Measurements from ENCODE around the gene CRIM1.

The CRIM1 gene

DNA sequence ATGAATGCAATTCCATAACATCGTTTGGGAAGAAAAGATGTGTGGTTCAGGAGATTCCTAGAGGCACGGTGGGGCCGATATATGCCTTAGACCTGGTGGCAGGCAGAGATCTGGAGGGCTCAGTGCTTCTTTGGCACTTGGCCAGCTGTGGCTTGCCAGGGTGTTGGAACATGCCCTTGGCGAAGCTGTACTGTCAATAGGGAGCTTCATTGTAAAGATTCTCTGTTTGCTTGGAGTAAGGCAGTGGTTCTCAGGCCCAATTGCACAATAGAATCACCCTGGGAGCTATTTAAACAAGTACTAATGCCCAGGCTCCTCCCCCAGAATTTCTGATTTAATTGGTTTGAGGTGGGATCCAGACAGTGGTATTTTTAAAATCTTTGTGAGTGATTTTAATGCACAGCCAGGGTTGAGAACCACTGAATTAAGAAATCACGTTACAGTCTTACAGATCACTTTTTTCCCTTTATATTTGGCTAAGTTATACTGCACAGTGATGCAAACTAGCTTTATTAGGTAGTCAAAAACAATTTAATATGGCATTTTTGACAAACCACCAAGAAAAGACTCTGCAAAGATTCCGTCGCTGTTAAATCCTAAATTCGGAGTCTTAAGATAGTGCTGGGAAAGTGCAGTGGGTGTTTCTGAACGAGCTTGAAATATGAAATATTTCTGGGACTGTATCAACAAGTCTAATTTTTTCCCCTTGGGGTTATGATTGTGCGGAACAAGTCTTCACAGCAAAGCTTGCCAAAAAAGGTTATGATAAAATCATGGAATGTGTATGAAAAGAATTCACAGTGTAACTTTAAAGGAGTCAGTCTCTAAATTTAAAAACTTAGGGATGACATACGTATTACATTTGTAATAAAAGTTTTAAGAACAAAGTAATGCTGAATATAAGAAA, 78.0 kb downstream of the CRIM1 start:
- no peak for DNase-seq

DNA sequence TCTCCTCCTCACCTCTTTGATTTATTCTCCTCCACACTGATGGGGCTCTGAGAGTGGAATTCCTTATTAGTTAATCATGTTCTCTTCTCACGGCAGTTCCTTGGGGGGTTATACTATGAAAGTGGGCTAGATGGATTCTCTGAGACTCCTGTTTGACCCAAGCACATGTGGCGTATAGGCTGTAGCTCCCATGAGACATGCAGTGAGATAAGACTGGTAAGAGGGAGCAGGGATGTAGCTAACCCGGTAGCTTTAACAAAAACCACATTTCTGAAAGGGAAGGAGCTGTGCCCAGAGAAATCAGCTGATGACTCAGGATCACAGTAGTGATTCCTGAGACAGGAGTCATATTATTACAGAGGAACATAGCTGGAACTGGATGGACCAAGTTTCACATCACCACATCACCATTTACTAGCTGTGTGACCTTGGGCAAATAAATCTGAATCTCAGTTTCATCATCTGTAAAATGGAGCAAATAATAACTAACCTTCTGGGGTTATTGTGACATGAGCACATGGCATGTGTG, 82.9 kb downstream of the CRIM1 start:
- DNase-seq, result no peak

DNA sequence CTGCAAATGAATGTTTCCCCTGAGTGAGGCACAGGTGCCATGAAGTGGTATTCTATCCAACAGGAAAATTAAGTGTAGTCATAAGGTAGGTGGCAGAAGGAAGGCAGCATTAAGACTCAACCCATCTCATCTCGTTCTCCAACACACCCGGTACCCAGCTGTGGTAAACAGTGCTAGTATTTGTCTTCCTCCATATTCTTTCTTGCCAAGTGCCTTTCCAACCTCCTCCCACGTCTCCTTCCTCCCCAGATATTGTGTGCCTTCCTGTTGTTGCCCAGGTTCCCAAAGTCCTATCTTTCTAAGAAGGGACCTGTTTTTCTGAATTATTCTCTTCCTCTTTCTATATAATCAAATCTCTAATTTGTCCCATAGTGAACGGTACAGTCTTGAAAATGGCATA, 83.5 kb downstream of the CRIM1 start:
- DNase-seq, result no peak

DNA sequence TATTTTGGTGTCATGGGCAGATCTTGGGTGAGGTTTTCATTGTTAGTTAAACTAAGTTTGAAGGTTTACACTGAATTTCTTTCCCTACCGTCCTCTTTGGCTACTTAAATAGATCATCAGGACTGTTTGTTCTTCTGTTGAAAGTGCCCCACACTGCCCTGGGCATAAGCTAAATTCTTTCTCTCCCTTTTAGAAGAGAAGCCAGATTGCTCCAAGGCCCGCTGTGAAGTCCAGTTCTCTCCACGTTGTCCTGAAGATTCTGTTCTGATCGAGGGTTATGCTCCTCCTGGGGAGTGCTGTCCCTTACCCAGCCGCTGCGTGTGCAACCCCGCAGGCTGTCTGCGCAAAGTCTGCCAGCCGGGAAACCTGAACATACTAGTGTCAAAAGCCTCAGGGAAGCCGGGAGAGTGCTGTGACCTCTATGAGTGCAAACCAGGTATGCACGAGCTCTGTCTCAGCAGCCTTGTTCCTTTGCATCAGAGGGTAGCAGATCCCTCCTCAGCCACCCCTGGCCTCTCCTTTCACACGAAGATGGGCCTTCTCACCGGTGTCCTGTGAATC, 85.6 kb downstream of the CRIM1 start:
- DNase-seq, result no peak

DNA sequence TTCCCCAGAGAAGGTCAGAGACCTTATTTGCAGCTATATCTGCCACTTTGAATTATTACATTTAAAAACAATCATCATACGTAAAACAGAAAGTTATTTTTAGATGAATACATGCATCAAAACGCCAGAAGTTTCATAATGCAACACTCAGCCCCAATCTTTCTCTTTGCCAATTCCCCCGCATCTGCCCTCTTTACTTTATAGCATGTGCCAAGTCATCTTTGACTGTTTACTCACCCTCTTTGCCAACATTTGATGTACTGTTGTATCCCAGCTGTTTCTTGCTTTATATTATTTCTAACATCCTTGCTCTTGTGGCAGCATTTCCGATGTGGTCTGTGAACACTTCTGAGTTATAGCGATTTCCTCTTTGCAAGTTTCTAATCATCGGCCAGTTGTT, 86.2 kb downstream of the CRIM1 start:
- no peak for DNase-seq

DNA sequence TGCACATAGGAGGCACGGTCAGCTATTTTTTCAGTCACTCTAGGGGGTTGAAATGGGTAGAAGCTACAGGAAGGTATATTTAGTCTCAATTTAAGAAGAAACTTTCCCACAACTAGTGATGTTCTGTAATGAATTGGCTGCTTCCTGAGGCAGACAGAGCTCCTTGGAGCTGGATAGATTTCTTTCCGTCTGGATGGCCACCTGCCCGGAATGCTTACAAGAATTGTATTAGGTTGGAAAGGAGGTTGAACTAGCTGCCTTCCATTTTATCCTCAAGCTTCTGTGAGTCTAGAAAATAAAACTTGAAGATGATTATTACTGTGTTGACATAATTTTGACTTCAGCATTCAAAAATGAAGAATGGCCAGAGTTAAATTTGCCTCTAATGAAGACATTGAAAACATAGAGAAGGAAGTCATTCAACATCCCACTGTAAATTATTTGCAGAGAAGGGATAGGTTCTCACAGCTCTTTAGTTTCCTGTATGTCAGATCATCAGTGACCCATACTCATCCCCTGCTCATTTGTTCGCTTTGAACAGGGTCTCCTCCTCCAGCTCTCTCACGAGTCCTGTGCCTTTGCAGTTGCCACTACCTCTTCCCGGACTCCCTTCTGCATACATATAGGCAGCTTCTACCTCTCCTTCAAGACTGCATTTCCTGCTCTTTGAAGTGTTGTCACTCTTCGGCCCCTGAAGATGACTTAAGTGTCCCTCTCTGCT, 88.8 kb downstream of the CRIM1 start:
- DNase-seq, result no peak

DNA sequence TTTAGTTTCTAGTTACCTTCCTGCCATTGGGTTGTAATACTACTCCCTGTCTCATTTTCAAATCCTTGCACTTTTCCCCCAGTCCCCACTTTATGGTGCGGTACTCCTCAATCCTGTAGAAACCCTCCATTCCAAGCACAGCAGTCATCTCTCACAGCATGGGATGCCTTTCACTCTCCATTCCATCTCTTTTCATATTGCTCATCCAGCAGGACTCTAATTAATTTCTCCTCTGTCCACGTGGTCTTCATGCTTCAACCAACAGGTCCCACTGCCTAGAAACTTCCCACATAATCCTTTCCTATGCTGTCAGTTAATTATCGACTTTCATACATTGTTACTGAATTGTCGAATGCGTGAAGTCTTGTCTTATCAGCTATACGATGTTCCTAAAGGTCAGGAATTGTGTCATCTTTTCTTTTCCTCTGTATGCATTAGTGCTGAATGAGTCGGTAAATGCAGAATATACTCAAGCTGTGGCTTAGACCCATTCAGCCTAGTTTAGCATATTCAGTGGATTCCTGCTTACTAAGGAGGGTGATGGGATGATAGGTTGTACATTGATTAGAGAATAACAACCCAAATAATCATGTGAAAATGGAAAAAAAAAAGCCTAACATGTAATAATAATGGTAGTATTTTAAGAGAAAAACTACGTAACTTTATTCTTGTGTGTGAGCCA, 89.7 kb downstream of the CRIM1 start:
- no peak for DNase-seq

DNA sequence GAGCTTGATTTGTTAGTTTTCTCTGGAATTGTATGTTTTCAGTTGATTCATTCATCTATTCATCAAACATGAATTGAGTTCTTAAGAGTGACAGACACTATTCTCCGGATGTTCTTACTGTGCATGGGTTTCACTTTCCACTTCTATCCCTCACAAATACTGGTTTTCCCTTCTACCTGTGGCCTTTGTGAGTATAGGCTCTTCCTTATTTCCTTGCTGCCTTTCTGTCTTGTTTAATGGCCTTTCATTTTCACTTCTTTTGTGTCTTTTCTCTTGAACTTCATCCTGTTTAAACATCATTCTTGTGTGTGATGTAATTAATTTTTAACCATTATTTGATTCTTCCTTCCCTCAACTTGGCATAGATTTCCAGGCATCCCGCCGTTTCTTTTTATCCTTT, 90.7 kb downstream of the CRIM1 start:
- DNase-seq, result no peak

DNA sequence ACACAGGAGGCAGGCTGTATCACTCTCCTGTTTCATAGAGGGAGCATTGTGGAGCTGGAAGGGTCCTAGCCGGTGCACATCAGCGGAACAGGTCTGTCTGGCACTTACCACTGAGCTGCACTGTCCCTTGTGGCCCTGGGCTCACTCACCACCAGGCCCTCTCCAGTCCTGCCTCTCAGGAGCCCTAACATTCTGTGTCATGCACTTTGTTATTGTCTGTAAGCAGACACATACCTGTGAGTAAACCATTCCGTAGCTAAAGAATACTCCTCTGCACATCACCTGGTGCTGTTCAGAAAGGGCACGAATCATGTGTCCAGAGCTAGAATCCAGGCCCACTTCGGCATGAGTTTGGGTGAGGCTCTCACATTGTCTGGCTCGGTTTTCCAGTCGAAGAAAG, 93.6 kb downstream of the CRIM1 start:
- DNase-seq, result no peak

DNA sequence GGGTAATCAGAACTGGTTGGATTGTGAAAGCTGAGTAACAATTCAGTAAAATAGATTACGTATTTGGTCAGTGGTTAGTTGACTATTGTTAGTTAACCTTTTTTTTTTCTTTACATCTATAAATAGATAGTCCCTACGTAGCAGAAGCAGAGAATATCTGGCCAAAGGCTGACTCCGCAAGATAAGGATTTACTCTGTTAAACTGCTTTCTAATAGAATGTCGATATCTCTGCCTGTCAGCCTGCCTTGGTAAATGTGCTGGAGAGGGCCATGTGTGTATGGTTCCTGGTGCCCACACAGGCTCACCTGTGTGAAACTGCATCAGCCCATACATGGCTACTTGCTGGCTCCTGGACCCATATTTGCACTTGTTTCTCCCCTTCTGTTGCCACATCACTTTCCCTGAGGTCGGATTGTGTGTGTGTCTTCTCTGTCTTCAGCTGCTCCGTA, 94.4 kb downstream of the CRIM1 start:
- DNase-seq, result no peak

DNA sequence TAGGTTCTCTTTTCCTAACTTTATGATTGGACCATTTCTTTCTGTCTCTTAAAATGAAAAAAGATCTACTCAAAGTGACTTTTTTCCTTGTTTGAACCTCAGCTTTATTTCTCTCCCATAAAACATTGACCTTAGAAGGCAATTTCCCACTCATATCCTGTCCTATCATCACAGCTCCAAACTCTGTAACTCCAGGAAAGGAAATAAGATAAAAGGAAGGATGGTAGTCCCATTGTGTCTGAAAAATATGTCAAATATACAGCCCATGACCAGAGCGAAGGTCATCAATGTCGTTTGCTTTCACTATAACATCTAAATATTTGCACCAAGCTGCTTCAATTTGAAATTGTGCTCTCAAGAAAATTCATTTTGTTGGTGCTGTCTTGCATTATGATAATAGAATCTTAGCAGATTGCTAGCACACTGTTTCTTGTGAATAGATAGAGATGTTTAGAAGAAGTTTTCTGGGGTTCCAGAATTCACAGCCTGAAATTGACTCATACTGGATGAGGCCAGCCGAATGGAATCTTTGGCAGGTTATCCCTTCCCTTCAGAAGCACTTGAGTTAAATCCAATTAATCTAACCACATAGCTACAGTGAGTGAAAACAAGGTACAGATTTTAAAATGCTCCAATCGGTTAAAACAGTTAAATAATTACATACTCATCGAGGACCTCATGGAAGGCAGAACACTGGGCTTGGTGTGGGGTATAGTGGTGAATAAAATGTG, 95.1 kb downstream of the CRIM1 start:
- no peak for DNase-seq

DNA sequence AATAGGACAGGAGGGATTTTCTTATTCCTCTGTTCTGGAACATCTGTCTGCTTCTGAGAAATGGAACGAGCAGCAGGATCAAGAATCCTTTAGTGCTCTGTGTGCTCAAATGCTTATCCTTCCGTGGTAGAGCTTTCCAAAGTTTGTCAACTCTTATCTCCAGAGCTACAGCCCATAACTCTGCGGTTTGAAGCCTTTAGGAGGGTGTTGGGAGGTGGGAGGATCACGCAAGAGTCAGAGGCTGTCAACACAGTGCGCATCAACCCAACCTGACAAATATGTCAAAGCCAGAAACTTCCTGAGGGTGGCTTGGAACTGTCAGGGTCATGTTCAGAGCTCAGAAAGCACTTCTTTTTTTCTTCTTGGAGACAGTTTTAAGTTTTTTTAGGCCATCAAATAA, 95.9 kb downstream of the CRIM1 start:
- no peak for DNase-seq

DNA sequence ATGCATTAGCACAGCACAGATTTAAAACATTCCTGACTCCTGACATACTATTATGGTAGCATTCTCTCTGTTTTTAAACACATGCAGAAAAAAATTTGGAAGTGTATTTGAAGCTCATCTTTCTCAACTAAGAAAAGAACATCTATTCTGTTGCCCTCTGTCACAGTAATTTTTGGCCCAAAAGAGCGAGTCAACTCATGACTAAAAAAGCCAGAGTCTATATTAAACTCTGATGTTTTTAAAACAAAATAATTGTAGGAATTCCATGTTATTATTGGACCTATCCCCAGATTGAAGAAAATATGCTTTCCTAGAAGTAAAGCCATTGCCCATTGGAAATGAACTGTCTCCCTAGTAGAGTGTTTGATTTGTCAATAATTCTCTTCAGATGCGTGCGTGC, 96.7 kb downstream of the CRIM1 start:
- DNase-seq, result no peak

DNA sequence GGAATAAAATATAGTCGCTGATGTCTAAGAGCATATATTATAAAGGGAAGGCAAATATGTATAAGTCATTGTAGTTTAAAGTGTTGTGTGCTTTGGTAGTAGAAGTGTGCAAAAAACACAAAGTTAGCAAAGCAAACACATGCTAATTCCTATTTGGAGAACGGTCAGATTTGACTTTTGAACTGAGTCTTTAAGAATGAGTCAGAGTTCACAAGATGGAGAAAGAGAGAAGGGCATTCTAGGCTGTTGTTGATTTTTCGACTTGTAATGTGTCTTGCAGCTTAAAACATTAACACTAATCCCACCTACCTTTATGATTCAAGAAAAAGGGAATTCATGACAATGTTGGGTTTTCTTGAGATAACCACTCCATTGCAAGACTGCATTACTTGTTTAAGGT, 98.1 kb downstream of the CRIM1 start:
- no peak for DNase-seq

DNA sequence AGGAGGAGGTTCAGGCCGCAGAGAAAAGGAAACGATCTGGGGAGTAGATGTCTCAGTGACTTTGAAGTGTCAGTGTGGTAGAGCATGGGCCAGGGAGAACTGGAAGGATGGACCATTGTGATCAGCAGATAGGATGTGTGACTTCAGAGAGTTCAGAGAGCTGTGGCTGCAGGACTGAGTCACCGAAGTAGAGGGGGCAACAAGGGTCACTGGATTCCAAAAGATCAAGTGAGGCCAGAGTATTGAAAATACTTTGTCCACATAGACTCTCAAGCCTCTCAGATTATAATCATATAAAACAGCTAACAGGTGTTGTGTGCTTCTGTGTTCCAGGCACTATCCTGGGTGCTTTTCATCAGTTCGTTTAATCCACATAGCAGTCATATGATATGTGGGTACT, 99.4 kb downstream of the CRIM1 start:
- DNase-seq, result no peak

DNA sequence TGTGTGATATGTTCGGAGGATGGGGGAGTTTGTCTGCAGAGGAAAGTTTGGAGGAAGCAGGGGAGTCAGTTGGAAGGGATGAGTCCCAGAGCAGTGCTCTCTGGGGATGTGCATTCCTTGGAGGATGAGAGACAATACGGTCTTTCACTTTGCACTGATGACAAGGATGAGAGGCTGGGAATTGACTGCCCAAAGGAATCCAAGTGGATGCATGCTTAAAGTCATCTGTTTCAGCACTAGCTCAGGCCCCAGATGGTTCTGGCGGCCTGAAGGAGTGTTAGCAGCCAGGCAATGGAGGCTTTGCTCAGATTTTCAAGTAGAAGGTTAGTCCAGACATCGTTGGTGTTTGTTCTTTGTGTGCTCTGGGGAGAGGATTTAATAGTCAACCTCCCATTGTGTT, 100.2 kb downstream of the CRIM1 start:
- DNase-seq, result no peak

DNA sequence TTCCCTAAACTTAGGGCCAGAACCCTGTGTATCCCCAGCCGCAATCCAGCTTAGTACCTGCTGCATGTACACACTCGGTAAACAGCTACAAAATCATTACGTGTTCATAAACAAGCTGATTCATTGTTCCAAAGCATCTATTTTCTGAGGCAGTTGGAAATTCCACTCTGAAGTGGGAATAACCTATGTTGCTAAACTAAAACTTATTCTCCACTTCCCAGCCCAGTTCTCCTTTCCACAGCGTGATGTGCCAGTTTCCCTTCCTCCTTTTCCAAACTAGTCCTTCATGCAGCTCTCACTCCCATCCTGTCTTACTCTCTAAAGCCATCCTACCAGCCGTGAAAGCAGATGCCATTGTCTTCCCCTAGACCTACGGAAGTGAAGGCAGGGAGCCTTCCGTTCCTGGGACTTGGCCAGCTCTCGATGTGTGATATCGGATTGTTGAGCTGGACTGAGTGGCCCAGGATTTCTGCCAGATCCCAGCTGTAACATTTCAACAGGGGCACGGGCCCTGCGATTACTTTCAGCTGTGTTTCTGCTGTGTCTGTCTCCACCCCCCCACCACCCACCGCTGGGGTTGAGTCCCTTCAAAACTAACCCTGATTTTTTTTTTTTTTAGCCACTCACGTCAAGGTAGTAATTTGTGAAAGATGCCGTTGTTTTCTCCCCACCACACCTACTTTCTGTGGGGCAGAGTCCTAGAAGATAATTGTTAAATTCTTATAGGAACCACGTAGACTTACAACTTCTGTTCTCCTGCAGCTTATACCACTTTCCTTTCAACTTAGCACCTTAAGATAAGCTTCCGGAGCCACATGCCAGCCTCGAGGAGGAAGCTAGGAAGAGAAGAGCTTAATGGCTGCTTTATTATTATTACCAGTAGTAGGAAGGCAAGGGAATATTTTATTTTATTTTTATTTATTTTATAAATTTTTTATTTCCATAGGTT, 100.9 kb downstream of the CRIM1 start:
- no peak for DNase-seq

DNA sequence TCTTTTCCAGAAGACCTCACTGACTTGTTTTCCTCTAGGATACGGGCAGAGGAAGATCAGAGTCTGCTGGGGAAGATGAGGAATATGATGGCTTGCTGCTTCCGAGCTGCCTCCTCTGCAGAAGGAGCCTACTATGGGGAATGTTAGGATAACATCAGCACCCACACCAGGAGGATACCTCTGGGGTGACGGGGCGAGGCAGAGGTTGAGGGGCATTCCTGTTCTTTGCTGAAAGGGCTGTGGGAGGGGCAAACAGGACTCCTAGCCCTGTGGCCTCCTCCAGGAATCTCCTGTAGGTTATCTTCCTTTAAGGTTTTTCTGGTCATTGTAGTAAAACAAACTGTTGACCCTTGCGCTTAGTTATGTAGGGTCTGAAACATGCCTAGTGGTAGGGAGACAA, 102.5 kb downstream of the CRIM1 start:
- DNase-seq, result no peak

DNA sequence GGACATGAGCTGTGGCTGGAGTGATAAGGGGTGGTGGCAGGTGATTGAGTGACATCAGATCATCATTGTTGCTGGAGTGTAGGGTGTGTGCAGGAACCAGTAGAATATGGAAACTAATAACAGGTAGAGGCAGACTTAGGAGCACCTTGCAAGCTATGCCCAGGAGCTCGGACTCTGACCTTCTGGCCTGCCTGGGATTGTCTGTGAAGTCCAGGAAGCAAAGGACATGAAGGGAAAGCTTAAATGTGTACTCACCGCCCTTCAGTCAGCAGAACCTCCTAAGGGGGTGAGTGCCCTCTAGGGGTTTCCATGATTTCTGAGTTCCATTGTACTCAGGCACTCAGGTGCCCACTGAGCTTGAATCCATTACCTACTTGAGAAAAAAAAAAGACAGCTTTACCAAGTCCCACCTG, 104.2 kb downstream of the CRIM1 start:
- DNase-seq, result peak; percentile 12

DNA sequence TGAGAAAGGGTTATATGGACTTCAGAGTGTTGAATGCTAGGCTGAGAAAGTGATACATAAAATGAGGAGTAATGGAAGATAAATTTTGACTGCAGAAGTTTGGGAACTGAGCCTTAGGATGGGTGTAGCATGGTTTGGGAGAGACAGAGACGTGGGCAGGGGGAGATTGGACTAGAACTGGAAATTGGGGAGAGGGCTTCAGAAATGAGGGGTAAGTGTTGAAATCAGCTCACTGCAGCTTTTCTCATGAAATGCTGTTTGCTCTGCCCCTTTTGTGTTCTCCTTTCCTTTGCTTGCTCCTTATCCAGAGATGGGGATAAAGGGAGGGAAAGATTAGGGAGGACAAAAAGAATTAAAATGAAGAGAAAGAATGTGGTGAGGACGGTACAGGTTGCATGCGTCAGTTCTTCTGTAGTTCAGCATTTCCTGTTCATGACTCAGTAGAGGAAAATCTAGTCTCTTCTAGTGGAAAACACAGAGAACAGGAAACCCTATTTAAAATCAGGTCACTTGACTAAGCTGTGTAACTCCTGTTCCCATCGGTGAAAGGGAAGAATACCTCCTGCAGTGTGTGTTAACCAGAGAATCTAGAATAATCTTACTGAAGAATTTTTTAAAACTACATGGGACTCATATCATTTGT, 105.6 kb downstream of the CRIM1 start:
- DNase-seq, result no peak
